Measurements from ENCODE around the gene FERMT1.
"Not testable (repeated sequence)": the region's sequence is repeated elsewhere in the genome, so short reads cannot be mapped to it uniquely, and the experiment has no call there.

FERMT1 gene

GRCh38 chr20:6053064-6053775, 69.6 kb downstream of the FERMT1 start:
- TF ChIP-seq POLR2A (IDR thresholded peaks at IDR 0.05; ENCODE audit: low read depth, low read length): no peak
- DNase-seq (ENCODE audit: insufficient read length, low spot score) (peak; percentile 26), FAIRE-seq (no peak)

- TF ChIP-seq POLR2A (IDR thresholded peaks at IDR 0.05; ENCODE audit: low read depth, low read length): no peak
- FAIRE-seq: no peak
- no peak for DNase-seq (ENCODE audit: insufficient read length, low spot score)
Measured at GRCh38 chr20:6051505-6051904, 71.3 kb downstream of the FERMT1 start.

- DNase-seq (ENCODE audit: insufficient read length, low spot score) (no peak), FAIRE-seq (no peak)
- TF ChIP-seq POLR2A (IDR thresholded peaks at IDR 0.05; ENCODE audit: low read depth, low read length): no peak
Measured at GRCh38 chr20:6048391-6048790, 74.4 kb downstream of the FERMT1 start.

GRCh38 chr20:6046432-6046831, 76.4 kb downstream of the FERMT1 start:
- FAIRE-seq (no peak), DNase-seq (ENCODE audit: insufficient read length, low spot score) (no peak)
- TF ChIP-seq POLR2A (IDR thresholded peaks at IDR 0.05; ENCODE audit: low read depth, low read length): no peak

- DNase-seq (ENCODE audit: insufficient read length, low spot score): no peak
- TF ChIP-seq POLR2A (IDR thresholded peaks at IDR 0.05; ENCODE audit: low read depth, low read length): no peak
- FAIRE-seq: no peak
Measured at GRCh38 chr20:6045566-6045965, 77.3 kb downstream of the FERMT1 start.

- no peak for TF ChIP-seq POLR2A (IDR thresholded peaks at IDR 0.05; ENCODE audit: low read depth, low read length)
- FAIRE-seq: no peak
- DNase-seq (ENCODE audit: insufficient read length, low spot score): peak; percentile 15
Measured at GRCh38 chr20:6044115-6044514, 78.7 kb downstream of the FERMT1 start.

GRCh38 chr20:6041808-6042265, 81.0 kb downstream of the FERMT1 start:
- TF ChIP-seq POLR2A (IDR thresholded peaks at IDR 0.05; ENCODE audit: low read depth, low read length): no peak
- no peak for FAIRE-seq
- no peak for DNase-seq (ENCODE audit: insufficient read length, low spot score)

GRCh38 chr20:6040958-6041807, 81.6 kb downstream of the FERMT1 start:
- TF ChIP-seq POLR2A (IDR thresholded peaks at IDR 0.05; ENCODE audit: low read depth, low read length): no peak
- DNase-seq (ENCODE audit: insufficient read length, low spot score) (no peak), FAIRE-seq (no peak)

- DNase-seq (ENCODE audit: insufficient read length, low spot score): no peak
- no peak for FAIRE-seq
- TF ChIP-seq POLR2A (IDR thresholded peaks at IDR 0.05; ENCODE audit: low read depth, low read length): no peak
Measured at GRCh38 chr20:6040540-6040939, 82.3 kb downstream of the FERMT1 start.

- TF ChIP-seq POLR2A (IDR thresholded peaks at IDR 0.05; ENCODE audit: low read depth, low read length): no peak
- DNase-seq (ENCODE audit: insufficient read length, low spot score) (no peak), FAIRE-seq (no peak)
Measured at GRCh38 chr20:6039766-6040165, 83.1 kb downstream of the FERMT1 start.

GRCh38 chr20:6038256-6038655, 84.6 kb downstream of the FERMT1 start:
- DNase-seq (ENCODE audit: insufficient read length, low spot score): no peak
- no peak for TF ChIP-seq POLR2A (IDR thresholded peaks at IDR 0.05; ENCODE audit: low read depth, low read length)
- no peak for FAIRE-seq

GRCh38 chr20:6037082-6037481, 85.7 kb downstream of the FERMT1 start:
- FAIRE-seq: no peak
- no peak for TF ChIP-seq POLR2A (IDR thresholded peaks at IDR 0.05; ENCODE audit: low read depth, low read length)
- DNase-seq (ENCODE audit: insufficient read length, low spot score): no peak

GRCh38 chr20:6036213-6036612, 86.6 kb downstream of the FERMT1 start:
- no peak for DNase-seq (ENCODE audit: insufficient read length, low spot score)
- no peak for FAIRE-seq
- no peak for TF ChIP-seq POLR2A (IDR thresholded peaks at IDR 0.05; ENCODE audit: low read depth, low read length)

- no peak for TF ChIP-seq POLR2A (IDR thresholded peaks at IDR 0.05; ENCODE audit: low read depth, low read length)
- FAIRE-seq (no peak), DNase-seq (ENCODE audit: insufficient read length, low spot score) (no peak)
Measured at GRCh38 chr20:6034134-6034969, 88.5 kb downstream of the FERMT1 start.

- not testable (repeated sequence) for DNase-seq (ENCODE audit: insufficient read length, low spot score); FAIRE-seq
Measured at GRCh38 chr20:6032907-6033306, 89.9 kb downstream of the FERMT1 start.

Data from H54 (cell line).